ENCODE measurements around the gene ZNF205.

ZNF205 gene

GRCh38 chr16:3143189-3143588 lies 30.8 kb downstream of the ZNF205 start:
- DNase-seq (ENCODE audit: low read depth): no peak
- H3K4me3 ChIP-seq (ENCODE audit: low read depth, low read length): no peak overlapping the region
- TF ChIP-seq, protein P1, sequence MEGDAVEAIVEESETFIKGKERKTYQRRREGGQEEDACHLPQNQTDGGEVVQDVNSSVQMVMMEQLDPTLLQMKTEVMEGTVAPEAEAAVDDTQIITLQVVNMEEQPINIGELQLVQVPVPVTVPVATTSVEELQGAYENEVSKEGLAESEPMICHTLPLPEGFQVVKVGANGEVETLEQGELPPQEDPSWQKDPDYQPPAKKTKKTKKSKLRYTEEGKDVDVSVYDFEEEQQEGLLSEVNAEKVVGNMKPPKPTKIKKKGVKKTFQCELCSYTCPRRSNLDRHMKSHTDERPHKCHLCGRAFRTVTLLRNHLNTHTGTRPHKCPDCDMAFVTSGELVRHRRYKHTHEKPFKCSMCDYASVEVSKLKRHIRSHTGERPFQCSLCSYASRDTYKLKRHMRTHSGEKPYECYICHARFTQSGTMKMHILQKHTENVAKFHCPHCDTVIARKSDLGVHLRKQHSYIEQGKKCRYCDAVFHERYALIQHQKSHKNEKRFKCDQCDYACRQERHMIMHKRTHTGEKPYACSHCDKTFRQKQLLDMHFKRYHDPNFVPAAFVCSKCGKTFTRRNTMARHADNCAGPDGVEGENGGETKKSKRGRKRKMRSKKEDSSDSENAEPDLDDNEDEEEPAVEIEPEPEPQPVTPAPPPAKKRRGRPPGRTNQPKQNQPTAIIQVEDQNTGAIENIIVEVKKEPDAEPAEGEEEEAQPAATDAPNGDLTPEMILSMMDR (IDR thresholded peaks at IDR 0.05; ENCODE audit: insufficient read depth, low read depth, low read length, missing control alignments): no peak

DNA sequence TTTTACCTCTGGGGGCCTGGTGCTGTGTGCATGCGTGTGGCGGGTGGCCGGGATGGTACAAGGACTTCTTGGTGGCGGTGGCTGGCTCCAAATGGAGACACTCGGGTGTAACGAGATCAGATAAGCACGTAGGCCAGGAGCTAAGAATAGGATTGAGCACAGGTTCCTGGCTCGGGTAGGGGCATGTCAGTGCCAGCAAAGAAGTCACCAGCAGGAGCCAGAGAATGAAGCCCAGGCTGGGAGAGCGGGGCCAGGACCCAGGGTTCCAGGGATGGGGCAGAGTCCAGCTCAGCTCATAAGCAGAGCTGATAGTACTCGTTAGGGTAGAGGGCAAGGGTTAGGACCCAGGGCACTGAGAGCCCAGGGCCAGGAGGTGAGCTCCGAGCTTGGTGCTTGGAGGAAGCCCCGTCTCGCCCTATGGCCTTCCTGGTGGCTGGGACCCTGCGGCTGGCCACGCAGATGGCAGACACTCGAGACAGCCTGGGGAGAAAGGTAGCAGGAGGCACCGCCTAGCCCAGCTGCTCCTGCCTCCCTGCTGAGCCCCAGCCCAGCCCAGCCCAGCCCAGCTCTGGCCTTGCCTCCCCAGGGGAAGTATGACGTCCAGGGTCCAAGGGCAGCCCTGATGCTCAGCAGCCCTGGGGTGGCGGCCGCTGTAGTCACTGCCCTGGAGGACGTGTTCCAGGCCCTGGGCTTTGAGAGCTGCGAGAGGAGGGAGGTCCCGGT lies 31.4 kb downstream of the ZNF205 start:
- DNase-seq (ENCODE audit: low read depth): no peak
- H3K4me3 ChIP-seq (ENCODE audit: low read depth, low read length): no peak overlapping the region
- TF ChIP-seq, protein P1 (IDR thresholded peaks at IDR 0.05; ENCODE audit: insufficient read depth, low read depth, low read length, missing control alignments): no peak

DNA sequence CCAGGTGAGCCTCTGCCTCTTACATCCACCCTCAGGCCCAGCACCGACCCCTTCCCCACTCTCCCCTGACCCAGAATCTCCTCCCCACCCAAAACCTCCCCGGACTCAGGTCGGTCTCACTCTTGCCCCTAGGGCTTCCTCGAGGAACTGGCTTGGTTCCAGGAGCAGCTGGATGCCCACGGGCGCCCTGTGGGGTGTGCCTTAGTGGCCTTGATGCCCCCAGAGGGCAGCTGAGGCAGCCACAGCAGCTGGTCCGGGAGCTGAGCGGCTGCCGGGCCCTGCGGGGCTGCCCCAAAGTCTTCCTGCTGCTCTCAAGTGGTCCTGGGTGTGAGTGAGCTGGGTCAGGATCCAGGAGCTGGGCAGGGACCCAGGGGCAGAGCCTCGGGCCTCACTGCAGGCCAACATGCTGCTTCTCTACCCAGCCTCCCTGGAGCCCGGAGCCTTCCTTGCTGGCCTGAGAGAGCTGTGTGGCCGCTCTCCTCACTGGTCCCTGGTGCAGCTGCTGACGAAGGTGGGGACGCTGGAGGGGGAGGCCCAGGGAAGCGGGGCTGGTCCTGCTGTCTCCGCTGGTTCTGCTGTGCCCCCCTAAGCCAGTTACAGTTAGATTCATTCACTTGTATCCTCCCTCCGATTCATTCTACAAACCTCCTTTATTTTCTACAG lies 32.1 kb downstream of the ZNF205 start:
- DNase-seq (ENCODE audit: low read depth): no peak
- no peak overlapping the region for H3K4me3 ChIP-seq (ENCODE audit: low read depth, low read length)
- TF ChIP-seq, protein P1 (IDR thresholded peaks at IDR 0.05; ENCODE audit: insufficient read depth, low read depth, low read length, missing control alignments): no peak

DNA sequence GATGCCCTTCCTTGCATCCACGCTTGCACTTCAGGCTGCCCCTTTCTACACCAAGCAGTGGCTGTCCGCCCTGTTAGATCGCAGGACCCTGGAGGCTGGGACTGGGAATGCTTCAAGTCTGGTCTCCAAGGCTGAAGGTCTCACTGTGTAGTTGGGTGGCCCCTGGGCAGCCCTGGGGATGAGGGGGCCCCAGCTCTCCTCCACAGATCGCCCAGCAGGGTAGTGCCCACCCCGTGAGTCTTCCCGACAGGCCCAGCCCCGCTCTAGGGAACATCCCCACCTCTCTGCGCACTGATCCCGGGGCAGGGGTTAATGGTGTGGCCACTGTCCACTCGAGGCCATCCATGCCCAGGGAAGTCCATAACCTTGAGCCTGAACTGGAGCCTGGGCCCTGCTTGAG lies 32.8 kb downstream of the ZNF205 start:
- no peak for DNase-seq (ENCODE audit: low read depth)
- no peak overlapping the region for H3K4me3 ChIP-seq (ENCODE audit: low read depth, low read length)
- TF ChIP-seq, protein P1 (IDR thresholded peaks at IDR 0.05; ENCODE audit: insufficient read depth, low read depth, low read length, missing control alignments): no peak

GRCh38 chr16:3145660-3146059 lies 33.3 kb downstream of the ZNF205 start:
- TF ChIP-seq, protein P1 (IDR thresholded peaks at IDR 0.05; ENCODE audit: insufficient read depth, low read depth, low read length, missing control alignments): no peak
- no peak for DNase-seq (ENCODE audit: low read depth)
- H3K4me3 ChIP-seq (ENCODE audit: low read depth, low read length): no peak overlapping the region

DNA sequence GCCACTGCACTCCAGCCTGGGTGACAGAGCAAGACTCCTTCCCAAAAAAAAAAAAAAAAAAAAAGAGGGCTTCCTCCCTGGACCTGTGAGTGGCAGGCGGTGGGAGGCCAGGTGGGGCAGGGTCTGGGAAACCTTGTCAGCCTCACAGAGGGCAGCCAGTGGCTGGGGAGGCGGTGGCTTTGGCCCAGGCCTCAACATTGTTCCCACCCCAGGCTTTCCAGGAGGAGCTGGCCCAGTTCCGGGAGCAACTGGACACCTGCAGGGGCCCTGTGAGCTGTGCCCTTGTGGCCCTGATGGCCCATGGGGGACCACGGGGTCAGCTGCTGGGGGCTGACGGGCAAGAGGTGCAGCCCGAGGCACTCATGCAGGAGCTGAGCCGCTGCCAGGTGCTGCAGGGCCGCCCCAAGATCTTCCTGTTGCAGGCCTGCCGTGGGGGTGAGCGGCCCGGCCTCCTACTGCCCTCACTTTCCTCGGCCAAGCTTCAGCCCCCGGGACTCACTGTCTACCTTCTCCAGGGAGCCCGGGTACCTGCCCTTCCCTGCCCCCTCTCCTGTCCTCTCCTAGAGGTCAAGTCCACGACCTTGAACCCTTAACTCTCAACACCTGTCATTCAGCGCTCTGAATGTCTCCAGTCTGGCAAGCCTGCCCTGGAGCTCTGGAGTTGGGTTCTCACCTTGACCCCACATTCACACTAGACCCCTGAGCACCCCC lies 34.8 kb downstream of the ZNF205 start:
- TF ChIP-seq, protein P1 (IDR thresholded peaks at IDR 0.05; ENCODE audit: insufficient read depth, low read depth, low read length, missing control alignments): no peak
- DNase-seq (ENCODE audit: low read depth): no peak
- no peak overlapping the region for H3K4me3 ChIP-seq (ENCODE audit: low read depth, low read length)

All from GM12865 (cell line).